ENCODE data around the gene ETNK2.
"Not testable (repeated sequence)": the region's sequence is repeated elsewhere in the genome, so short reads cannot be mapped to it uniquely, and the experiment has no call there.

Gene ETNK2

DNA sequence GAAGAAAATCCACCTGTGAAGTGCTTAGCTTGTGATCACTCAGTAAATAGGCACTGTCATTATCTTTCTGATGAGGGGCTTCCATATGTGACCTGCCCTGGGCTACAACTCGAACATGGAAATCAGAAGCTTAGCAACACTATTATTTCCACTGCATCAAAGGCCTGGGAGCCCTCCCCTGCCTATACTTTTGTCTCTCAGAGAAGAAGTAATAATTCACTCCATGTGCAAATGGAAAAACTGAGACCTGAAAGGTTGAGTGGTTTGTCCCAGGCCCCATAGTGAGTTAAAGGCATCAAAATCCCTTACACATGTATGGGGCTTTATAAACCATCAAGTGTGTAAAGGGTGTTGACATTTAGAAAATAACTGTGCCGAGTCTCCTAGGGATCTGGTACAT is 58.1 kb downstream of the ETNK2 start:
- DNase-seq, result no peak

DNA sequence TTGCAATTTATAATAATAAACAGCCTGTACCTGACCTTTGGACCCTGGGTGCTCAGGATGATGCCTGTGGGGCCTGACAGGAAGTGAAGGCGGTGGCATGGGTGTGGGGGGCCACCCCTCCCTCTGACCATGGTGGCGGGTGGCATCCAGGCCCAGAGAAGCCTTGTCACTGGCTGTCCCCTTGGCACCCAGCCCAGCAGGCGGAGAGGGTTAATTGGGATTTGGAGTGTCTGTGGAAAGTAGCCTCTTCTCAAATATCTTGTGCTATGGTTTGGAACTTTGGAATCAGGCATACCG is 58.5 kb downstream of the ETNK2 start:
- DNase-seq, result no peak

GRCh38 chr1:204092632-204093420 is 59.0 kb downstream of the ETNK2 start:
- DNase-seq, result no peak

DNA sequence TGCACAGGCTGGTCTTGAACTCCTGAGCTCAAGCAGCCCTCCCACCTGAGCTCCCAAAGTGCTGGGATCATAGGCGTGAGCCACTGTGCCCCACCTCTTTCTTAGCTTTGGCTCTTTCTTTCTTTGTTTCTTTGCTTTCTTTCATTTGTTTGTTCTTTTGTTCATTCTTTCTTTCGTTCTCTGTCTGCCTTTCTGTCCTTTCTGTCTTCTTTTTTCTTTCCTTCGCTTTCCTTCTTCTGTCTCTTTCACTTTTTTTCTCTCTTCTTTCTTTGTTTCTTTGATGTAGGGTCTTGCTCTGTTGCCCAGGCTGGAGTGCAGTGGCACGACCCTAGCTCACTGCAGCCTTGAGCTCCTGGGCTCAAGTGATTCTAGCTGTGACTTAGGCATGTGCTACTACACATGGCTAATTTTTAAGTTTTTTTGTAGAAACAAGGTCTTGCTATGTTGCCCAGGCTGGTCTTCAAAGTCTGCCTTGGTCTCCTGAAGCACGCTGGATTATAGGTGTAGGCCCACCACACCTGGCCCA is 60.0 kb downstream of the ETNK2 start:
- DNase-seq, result no peak

GRCh38 chr1:204091066-204091465 is 60.8 kb downstream of the ETNK2 start:
- no peak for DNase-seq

DNA sequence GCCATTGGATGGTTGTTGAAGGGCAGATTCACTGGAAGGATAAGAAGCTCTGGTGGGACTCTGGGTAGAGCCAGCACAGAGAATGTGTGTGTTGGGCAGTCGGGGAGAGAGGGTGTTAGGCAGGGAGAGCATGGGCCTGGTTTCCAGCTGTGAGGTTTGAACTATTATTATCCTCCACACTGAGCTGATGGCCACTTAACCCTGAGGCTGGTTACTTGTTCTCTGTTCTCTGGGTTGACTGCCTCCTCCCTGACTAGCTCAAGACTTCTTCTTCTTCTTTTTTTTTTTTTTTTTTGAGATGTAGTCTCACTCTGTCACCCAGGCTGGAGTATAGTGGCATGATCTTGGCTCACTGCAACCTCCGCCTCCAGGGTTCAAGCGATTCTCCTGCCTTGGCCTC is 61.7 kb downstream of the ETNK2 start:
- DNase-seq, result not testable (repeated sequence)

GRCh38 chr1:204089044-204089751 is 62.6 kb downstream of the ETNK2 start:
- DNase-seq, result no peak

DNA sequence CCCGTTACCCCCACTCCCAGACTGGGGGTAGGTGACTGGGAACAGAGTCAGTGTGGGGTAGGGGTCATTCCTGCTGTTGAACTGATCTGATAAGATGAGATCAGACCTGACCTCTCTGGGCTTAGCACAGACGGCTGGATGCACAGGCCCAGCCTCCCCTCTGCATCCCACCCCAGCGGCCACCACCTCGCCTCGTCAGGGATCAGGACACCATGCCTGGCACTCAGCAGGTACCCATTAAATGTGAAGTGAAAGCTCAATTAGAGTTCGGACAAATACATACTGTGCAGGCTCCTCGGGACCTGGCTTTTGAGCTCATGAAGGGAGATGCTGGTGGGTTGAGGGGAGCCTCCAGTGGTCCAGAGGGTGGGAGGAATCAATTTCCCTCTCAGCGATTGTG is 63.2 kb downstream of the ETNK2 start:
- DNase-seq, result no peak

GRCh38 chr1:204087893-204088528 is 63.8 kb downstream of the ETNK2 start:
- no peak for DNase-seq

DNA sequence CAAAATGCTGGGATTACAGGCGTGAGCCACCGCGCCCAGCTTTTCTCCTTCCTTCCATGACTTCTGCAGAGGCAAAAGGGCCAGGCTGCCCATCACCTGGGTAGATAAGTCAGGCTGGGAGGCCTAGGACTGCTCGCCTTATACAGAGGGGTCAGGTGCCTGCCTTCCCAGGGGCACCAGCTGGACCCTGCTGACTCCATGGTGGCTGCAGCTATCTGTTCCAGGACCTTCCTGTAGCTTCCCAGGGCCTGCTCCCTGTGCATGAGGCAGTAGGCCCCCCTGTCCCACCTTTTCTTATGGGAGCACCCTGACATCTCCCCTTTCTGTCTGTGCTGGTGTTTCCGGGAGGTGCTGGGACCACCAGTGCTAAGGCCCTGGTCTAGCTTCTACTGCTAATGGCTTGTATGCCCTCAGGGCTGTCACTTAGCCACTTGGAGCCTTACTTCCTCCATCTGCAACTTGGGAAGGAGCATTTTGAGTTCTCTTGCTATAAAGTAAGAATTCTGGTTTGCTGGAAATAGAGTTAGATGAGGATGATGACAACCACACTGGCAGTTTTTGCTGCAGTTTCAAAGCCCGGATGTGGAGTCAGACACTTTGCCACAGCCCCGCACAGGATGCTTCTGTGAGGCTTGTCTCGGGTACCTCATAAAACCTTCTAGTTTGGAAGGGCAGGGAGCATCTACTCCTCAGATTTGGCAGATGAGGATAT is 64.5 kb downstream of the ETNK2 start:
- no peak for DNase-seq

DNA sequence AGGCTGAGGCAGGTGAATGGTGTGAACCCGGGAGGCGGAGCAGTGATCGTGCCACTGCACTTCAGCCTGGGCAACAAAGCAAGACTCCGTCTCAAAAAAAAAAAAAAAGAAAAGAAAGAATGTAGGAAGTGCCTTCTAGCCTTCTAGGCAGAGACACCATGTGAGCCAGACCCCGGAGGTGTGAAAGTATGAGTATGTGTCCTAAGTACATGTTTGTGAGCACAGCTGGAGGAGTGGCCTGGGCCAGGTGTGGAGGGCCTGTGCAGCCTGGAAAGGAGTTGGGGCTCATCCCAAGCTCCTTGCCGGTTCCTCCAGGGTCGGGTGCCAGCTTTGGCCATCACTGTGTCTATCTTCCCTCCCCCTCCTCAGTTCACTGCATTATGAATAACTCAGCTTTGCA is 66.0 kb downstream of the ETNK2 start:
- DNase-seq, result no peak

GRCh38 chr1:204084247-204084772 is 67.5 kb downstream of the ETNK2 start:
- DNase-seq, result no peak

- no peak for DNase-seq
Observed at GRCh38 chr1:204083491-204083890, 68.4 kb downstream of the ETNK2 start.

GRCh38 chr1:204081791-204082513 is 69.9 kb downstream of the ETNK2 start:
- DNase-seq, result no peak

- DNase-seq, result no peak
Observed at GRCh38 chr1:204081164-204081790, 70.6 kb downstream of the ETNK2 start.
